SH-SY5Y (cell line): ENCODE data around the gene FAM229A.

Source experiments
- GATA2 ChIP-seq: IDR thresholded peaks from 2 replicates; pipeline ENCODE4 v1.6.1; 2011; ENCODE audit warnings: mild to moderate bottlenecking, low read depth, low read length
- GATA3 ChIP-seq: IDR thresholded peaks from 2 replicates; pipeline ENCODE4 v1.6.1; 2011; ENCODE audit warnings: low read depth, mild to moderate bottlenecking, low read length, moderate library complexity

DNA sequence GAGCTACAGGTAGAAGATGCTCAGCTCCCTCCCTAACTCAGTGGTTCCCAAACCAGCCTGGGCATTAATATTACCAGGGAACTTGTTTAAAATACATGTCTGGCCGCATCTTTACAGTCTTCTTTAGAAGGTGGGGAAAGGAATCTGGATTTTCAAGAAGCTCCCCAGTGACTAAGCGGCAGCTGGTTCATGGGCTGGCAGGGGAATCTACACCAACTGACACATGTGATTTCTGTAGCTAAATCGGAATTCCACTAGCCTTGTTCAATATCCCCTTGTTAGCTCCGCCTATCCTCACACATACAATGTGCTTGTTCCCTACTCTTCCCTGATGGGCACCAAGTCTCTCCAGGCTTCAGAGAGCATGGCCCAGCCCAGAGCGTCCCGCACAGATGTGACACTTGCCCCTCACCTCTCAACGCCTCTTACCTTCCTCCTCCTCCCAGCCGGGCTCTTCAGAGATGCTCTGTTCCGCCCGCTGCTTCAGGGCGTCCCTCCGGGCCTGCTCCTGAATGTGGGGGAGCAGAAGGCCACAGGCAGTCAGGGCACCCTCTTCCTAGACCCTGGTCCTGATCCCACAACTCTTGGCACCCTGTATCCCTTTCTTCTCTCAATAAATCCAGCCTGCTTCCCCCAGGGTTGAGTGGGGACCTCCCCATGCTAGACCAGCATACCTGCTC is 15.4 kb upstream of the FAM229A start:
- TF ChIP-seq GATA2 (no peak), GATA3 (no peak)
